ENCODE data around the gene CREB5.

CREB5 gene

GRCh38 chr7:28615091-28615490 is 202.8 kb downstream of the CREB5 start:
- H3K4me1 ChIP-seq (ENCODE audit: insufficient read depth, low read length): no peaks in the 10 kb centered on the region
- WGBS: 84% methylated on average over 4 of the region's 4 CpGs
- no peak overlapping the region for H3K9ac ChIP-seq (ENCODE audit: low read depth, low read length)

GRCh38 chr7:28617308-28617880 is 205.1 kb downstream of the CREB5 start:
- Histone ChIP-seq H3K27me3 (ENCODE audit: insufficient read depth, low read length) (no peaks in the 10 kb centered on the region), H3K9me3 (ENCODE audit: insufficient read depth, low read depth, low read length) (no peaks in the 10 kb centered on the region), H3K9ac (ENCODE audit: low read depth, low read length) (no peak overlapping the region), H3K36me3 (ENCODE audit: insufficient read depth, low read length) (no peaks in the 10 kb centered on the region), H3K4me1 (ENCODE audit: insufficient read depth, low read length) (no peaks in the 10 kb centered on the region), H3K4me3 (ENCODE audit: low read length) (no peak overlapping the region), H3K27ac (ENCODE audit: low read depth, low read length) (no peak overlapping the region)
- WGBS: 90% methylated on average over 2 of the region's 2 CpGs

More at GRCh38 chr7:28615091-28615490, 202.8 kb downstream of the CREB5 start:
- Histone ChIP-seq H3K27ac (ENCODE audit: low read depth, low read length) (no peak overlapping the region), H3K4me3 (ENCODE audit: low read length) (no peak overlapping the region), H3K36me3 (ENCODE audit: insufficient read depth, low read length) (no peaks in the 10 kb centered on the region), H3K27me3 (ENCODE audit: insufficient read depth, low read length) (no peaks in the 10 kb centered on the region), H3K9me3 (ENCODE audit: insufficient read depth, low read depth, low read length) (no peaks in the 10 kb centered on the region)

GRCh38 chr7:28618383-28618782 is 206.1 kb downstream of the CREB5 start:
- H3K36me3 ChIP-seq (ENCODE audit: insufficient read depth, low read length): no peaks in the 10 kb centered on the region
- no peaks in the 10 kb centered on the region for H3K27me3 ChIP-seq (ENCODE audit: insufficient read depth, low read length)
- no peak overlapping the region for H3K4me3 ChIP-seq (ENCODE audit: low read length)
- no peaks in the 10 kb centered on the region for H3K9me3 ChIP-seq (ENCODE audit: insufficient read depth, low read depth, low read length)
- no peak overlapping the region for H3K27ac ChIP-seq (ENCODE audit: low read depth, low read length)
- H3K4me1 ChIP-seq (ENCODE audit: insufficient read depth, low read length): no peaks in the 10 kb centered on the region
- 88% methylated on average over 3 of the region's 3 CpGs for WGBS
- no peak overlapping the region for H3K9ac ChIP-seq (ENCODE audit: low read depth, low read length)

GRCh38 chr7:28619256-28619655 is 206.9 kb downstream of the CREB5 start:
- no peaks in the 10 kb centered on the region for H3K9me3 ChIP-seq (ENCODE audit: insufficient read depth, low read depth, low read length)
- 97% methylated on average over 3 of the region's 3 CpGs for WGBS
- no peak overlapping the region for H3K9ac ChIP-seq (ENCODE audit: low read depth, low read length)

GRCh38 chr7:28621369-28621841 is 209.1 kb downstream of the CREB5 start:
- no peaks in the 10 kb centered on the region for H3K4me1 ChIP-seq (ENCODE audit: insufficient read depth, low read length)
- no peaks in the 10 kb centered on the region for H3K9me3 ChIP-seq (ENCODE audit: insufficient read depth, low read depth, low read length)
- no peaks in the 10 kb centered on the region for H3K27me3 ChIP-seq (ENCODE audit: insufficient read depth, low read length)
- no peaks in the 10 kb centered on the region for H3K36me3 ChIP-seq (ENCODE audit: insufficient read depth, low read length)
- no peak overlapping the region for H3K9ac ChIP-seq (ENCODE audit: low read depth, low read length)
- 83% methylated on average over 6 of the region's 6 CpGs for WGBS
- no peak overlapping the region for H3K4me3 ChIP-seq (ENCODE audit: low read length)
- no peak overlapping the region for H3K27ac ChIP-seq (ENCODE audit: low read depth, low read length)

More at GRCh38 chr7:28619256-28619655, 206.9 kb downstream of the CREB5 start:
- Histone ChIP-seq H3K4me1 (ENCODE audit: insufficient read depth, low read length) (no peaks in the 10 kb centered on the region), H3K36me3 (ENCODE audit: insufficient read depth, low read length) (no peaks in the 10 kb centered on the region), H3K4me3 (ENCODE audit: low read length) (no peak overlapping the region), H3K27ac (ENCODE audit: low read depth, low read length) (no peak overlapping the region), H3K27me3 (ENCODE audit: insufficient read depth, low read length) (no peaks in the 10 kb centered on the region)

GRCh38 chr7:28623105-28623730 is 210.9 kb downstream of the CREB5 start:
- Histone ChIP-seq H3K9ac (ENCODE audit: low read depth, low read length) (no peak overlapping the region), H3K9me3 (ENCODE audit: insufficient read depth, low read depth, low read length) (no peaks in the 10 kb centered on the region), H3K4me1 (ENCODE audit: insufficient read depth, low read length) (peaks cover 10% of the 10 kb centered on the region), H3K36me3 (ENCODE audit: insufficient read depth, low read length) (no peaks in the 10 kb centered on the region), H3K4me3 (ENCODE audit: low read length) (no peak overlapping the region), H3K27ac (ENCODE audit: low read depth, low read length) (no peak overlapping the region), H3K27me3 (ENCODE audit: insufficient read depth, low read length) (no peaks in the 10 kb centered on the region)
- WGBS: 95% methylated on average over 5 of the region's 5 CpGs

GRCh38 chr7:28623863-28624262 is 211.5 kb downstream of the CREB5 start:
- H3K9me3 ChIP-seq (ENCODE audit: insufficient read depth, low read depth, low read length): no peaks in the 10 kb centered on the region
- H3K4me3 ChIP-seq (ENCODE audit: low read length): no peak overlapping the region
- peaks cover 10% of the 10 kb centered on the region for H3K4me1 ChIP-seq (ENCODE audit: insufficient read depth, low read length)
- H3K9ac ChIP-seq (ENCODE audit: low read depth, low read length): no peak overlapping the region
- 79% methylated on average over 5 of the region's 5 CpGs for WGBS
- H3K27ac ChIP-seq (ENCODE audit: low read depth, low read length): no peak overlapping the region
- no peaks in the 10 kb centered on the region for H3K27me3 ChIP-seq (ENCODE audit: insufficient read depth, low read length)
- H3K36me3 ChIP-seq (ENCODE audit: insufficient read depth, low read length): no peaks in the 10 kb centered on the region

- Histone ChIP-seq H3K9me3 (ENCODE audit: insufficient read depth, low read depth, low read length) (no peaks in the 10 kb centered on the region), H3K27ac (ENCODE audit: low read depth, low read length) (no peak overlapping the region), H3K4me1 (ENCODE audit: insufficient read depth, low read length) (peaks cover 10% of the 10 kb centered on the region), H3K36me3 (ENCODE audit: insufficient read depth, low read length) (no peaks in the 10 kb centered on the region), H3K9ac (ENCODE audit: low read depth, low read length) (no peak overlapping the region), H3K4me3 (ENCODE audit: low read length) (no peak overlapping the region), H3K27me3 (ENCODE audit: insufficient read depth, low read length) (no peaks in the 10 kb centered on the region)
- WGBS: 89% methylated on average over 2 of the region's 2 CpGs
Measured at GRCh38 chr7:28625432-28625831, 213.1 kb downstream of the CREB5 start.

GRCh38 chr7:28626221-28626620 is 213.9 kb downstream of the CREB5 start:
- H3K9me3 ChIP-seq (ENCODE audit: insufficient read depth, low read depth, low read length): no peaks in the 10 kb centered on the region
- peaks cover 10% of the 10 kb centered on the region for H3K4me1 ChIP-seq (ENCODE audit: insufficient read depth, low read length)
- H3K27ac ChIP-seq (ENCODE audit: low read depth, low read length): no peak overlapping the region
- no peaks in the 10 kb centered on the region for H3K36me3 ChIP-seq (ENCODE audit: insufficient read depth, low read length)
- 87% methylated on average over 1 of the region's 1 CpG for WGBS
- H3K27me3 ChIP-seq (ENCODE audit: insufficient read depth, low read length): no peaks in the 10 kb centered on the region
- no peak overlapping the region for H3K4me3 ChIP-seq (ENCODE audit: low read length)
- H3K9ac ChIP-seq (ENCODE audit: low read depth, low read length): no peak overlapping the region

GRCh38 chr7:28626624-28627262 is 214.4 kb downstream of the CREB5 start:
- Histone ChIP-seq H3K9ac (ENCODE audit: low read depth, low read length) (no peak overlapping the region), H3K4me1 (ENCODE audit: insufficient read depth, low read length) (peaks cover 10% of the 10 kb centered on the region), H3K9me3 (ENCODE audit: insufficient read depth, low read depth, low read length) (no peaks in the 10 kb centered on the region), H3K27ac (ENCODE audit: low read depth, low read length) (no peak overlapping the region), H3K27me3 (ENCODE audit: insufficient read depth, low read length) (no peaks in the 10 kb centered on the region), H3K36me3 (ENCODE audit: insufficient read depth, low read length) (no peaks in the 10 kb centered on the region), H3K4me3 (ENCODE audit: low read length) (no peak overlapping the region)
- 53% methylated on average over 7 of the region's 8 CpGs for WGBS

GRCh38 chr7:28627263-28627653 is 214.9 kb downstream of the CREB5 start:
- Histone ChIP-seq H3K9ac (ENCODE audit: low read depth, low read length) (no peak overlapping the region), H3K9me3 (ENCODE audit: insufficient read depth, low read depth, low read length) (no peaks in the 10 kb centered on the region), H3K36me3 (ENCODE audit: insufficient read depth, low read length) (no peaks in the 10 kb centered on the region), H3K4me3 (ENCODE audit: low read length) (no peak overlapping the region), H3K27ac (ENCODE audit: low read depth, low read length) (no peak overlapping the region), H3K4me1 (ENCODE audit: insufficient read depth, low read length) (peaks cover 10% of the 10 kb centered on the region), H3K27me3 (ENCODE audit: insufficient read depth, low read length) (no peaks in the 10 kb centered on the region)
- WGBS: 68% methylated on average over 5 of the region's 5 CpGs
